Measurements from ENCODE around the gene MEN1. TPM values are rescaled to one million over a fixed set of nuclear protein-coding genes. Genes with fewer than 3 reads are reported as not detected.

Gene MEN1
- total RNA-seq, 4 donors from 2014 or later, result 26.9 to 46.6 (median 36.1) TPM

GRCh38 chr11:64774144-64774543, 36.2 kb downstream of the MEN1 start:
- WGBS, result 73% methylated on average over 5 of the region's 5 CpGs
- H3K4me1 ChIP-seq, result peaks cover 45% of the 10 kb centered on the region
- H3K9me3 ChIP-seq, result no peaks in the 10 kb centered on the region

GRCh38 chr11:64772303-64773018, 37.9 kb downstream of the MEN1 start:
- WGBS, result 60% methylated on average over 3 of the region's 3 CpGs
- Histone ChIP-seq H3K27ac (no peak overlapping the region), H3K9me3 (no peaks in the 10 kb centered on the region), H3K4me3 (no peak overlapping the region), H3K27me3 (no peaks in the 10 kb centered on the region), H3K36me3 (peaks cover 92% of the 10 kb centered on the region), H3K4me1 (peaks cover 53% of the 10 kb centered on the region)
- DNase-seq (ENCODE audit: low spot score in 2 of 2), result no peak
- TF ChIP-seq POLR2AphosphoS5 (IDR thresholded peaks at IDR 0.05), result no peak

More at GRCh38 chr11:64774144-64774543, 36.2 kb downstream of the MEN1 start:
- Histone ChIP-seq H3K4me3 (no peak overlapping the region), H3K36me3 (peaks cover 75% of the 10 kb centered on the region), H3K27me3 (no peaks in the 10 kb centered on the region), H3K27ac (no peak overlapping the region)
- TF ChIP-seq EP300 (IDR thresholded peaks at IDR 0.05) (no peak), CTCF (IDR thresholded peaks at IDR 0.05) (no peak), POLR2AphosphoS5 (IDR thresholded peaks at IDR 0.05) (no peak), POLR2A (IDR thresholded peaks at IDR 0.05) (no peak)
- no peak for DNase-seq (ENCODE audit: low spot score in 2 of 2)

- H3K9me3 ChIP-seq, result no peaks in the 10 kb centered on the region
- 81% methylated on average over 2 of the region's 2 CpGs for WGBS
- no peak overlapping the region for H3K27ac ChIP-seq
- H3K4me3 ChIP-seq, result no peak overlapping the region
- TF ChIP-seq POLR2AphosphoS5 (IDR thresholded peaks at IDR 0.05) (no peak), POLR2A (IDR thresholded peaks at IDR 0.05) (no peak), CTCF (IDR thresholded peaks at IDR 0.05) (no peak), EP300 (IDR thresholded peaks at IDR 0.05) (no peak)
- DNase-seq (ENCODE audit: low spot score in 2 of 2), result no peak
- no peaks in the 10 kb centered on the region for H3K27me3 ChIP-seq
- H3K36me3 ChIP-seq, result peaks cover 98% of the 10 kb centered on the region
- H3K4me1 ChIP-seq, result peaks cover 48% of the 10 kb centered on the region
Observed at GRCh38 chr11:64771861-64772260, 38.5 kb downstream of the MEN1 start.

- WGBS, result 95% methylated on average over 12 of the region's 12 CpGs
- no peaks in the 10 kb centered on the region for H3K9me3 ChIP-seq
- peaks cover 100% of the 10 kb centered on the region for H3K36me3 ChIP-seq
- DNase-seq (ENCODE audit: low spot score in 2 of 2), result no peak
- H3K4me1 ChIP-seq, result peaks cover 39% of the 10 kb centered on the region
- no peak overlapping the region for H3K4me3 ChIP-seq
- no peaks in the 10 kb centered on the region for H3K27me3 ChIP-seq
- no peak overlapping the region for H3K27ac ChIP-seq
- TF ChIP-seq POLR2AphosphoS5 (IDR thresholded peaks at IDR 0.05), result no peak
- no peak for TF ChIP-seq CTCF (IDR thresholded peaks at IDR 0.05)
- TF ChIP-seq EP300 (IDR thresholded peaks at IDR 0.05), result no peak
- TF ChIP-seq POLR2A (IDR thresholded peaks at IDR 0.05), result no peak
Observed at GRCh38 chr11:64770120-64770519, 40.2 kb downstream of the MEN1 start.

GRCh38 chr11:64769283-64769682, 41.1 kb downstream of the MEN1 start:
- TF ChIP-seq CTCF (IDR thresholded peaks at IDR 0.05) (no peak), POLR2AphosphoS5 (IDR thresholded peaks at IDR 0.05) (no peak), POLR2A (IDR thresholded peaks at IDR 0.05) (no peak), EP300 (IDR thresholded peaks at IDR 0.05) (no peak)
- no peak for DNase-seq (ENCODE audit: low spot score in 2 of 2)
- H3K36me3 ChIP-seq, result peaks cover 100% of the 10 kb centered on the region
- H3K27ac ChIP-seq, result no peak overlapping the region
- 90% methylated on average over 6 of the region's 6 CpGs for WGBS
- H3K27me3 ChIP-seq, result no peaks in the 10 kb centered on the region
- H3K4me1 ChIP-seq, result peaks cover 42% of the 10 kb centered on the region
- H3K9me3 ChIP-seq, result no peaks in the 10 kb centered on the region
- H3K4me3 ChIP-seq, result no peak overlapping the region
